ENCODE measurements around the gene MICU1.
"Not testable (repeated sequence)": the region's sequence is repeated elsewhere in the genome, so short reads cannot be mapped to it uniquely, and the experiment has no call there.

The MICU1 gene, protein sequence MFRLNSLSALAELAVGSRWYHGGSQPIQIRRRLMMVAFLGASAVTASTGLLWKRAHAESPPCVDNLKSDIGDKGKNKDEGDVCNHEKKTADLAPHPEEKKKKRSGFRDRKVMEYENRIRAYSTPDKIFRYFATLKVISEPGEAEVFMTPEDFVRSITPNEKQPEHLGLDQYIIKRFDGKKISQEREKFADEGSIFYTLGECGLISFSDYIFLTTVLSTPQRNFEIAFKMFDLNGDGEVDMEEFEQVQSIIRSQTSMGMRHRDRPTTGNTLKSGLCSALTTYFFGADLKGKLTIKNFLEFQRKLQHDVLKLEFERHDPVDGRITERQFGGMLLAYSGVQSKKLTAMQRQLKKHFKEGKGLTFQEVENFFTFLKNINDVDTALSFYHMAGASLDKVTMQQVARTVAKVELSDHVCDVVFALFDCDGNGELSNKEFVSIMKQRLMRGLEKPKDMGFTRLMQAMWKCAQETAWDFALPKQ

DNA sequence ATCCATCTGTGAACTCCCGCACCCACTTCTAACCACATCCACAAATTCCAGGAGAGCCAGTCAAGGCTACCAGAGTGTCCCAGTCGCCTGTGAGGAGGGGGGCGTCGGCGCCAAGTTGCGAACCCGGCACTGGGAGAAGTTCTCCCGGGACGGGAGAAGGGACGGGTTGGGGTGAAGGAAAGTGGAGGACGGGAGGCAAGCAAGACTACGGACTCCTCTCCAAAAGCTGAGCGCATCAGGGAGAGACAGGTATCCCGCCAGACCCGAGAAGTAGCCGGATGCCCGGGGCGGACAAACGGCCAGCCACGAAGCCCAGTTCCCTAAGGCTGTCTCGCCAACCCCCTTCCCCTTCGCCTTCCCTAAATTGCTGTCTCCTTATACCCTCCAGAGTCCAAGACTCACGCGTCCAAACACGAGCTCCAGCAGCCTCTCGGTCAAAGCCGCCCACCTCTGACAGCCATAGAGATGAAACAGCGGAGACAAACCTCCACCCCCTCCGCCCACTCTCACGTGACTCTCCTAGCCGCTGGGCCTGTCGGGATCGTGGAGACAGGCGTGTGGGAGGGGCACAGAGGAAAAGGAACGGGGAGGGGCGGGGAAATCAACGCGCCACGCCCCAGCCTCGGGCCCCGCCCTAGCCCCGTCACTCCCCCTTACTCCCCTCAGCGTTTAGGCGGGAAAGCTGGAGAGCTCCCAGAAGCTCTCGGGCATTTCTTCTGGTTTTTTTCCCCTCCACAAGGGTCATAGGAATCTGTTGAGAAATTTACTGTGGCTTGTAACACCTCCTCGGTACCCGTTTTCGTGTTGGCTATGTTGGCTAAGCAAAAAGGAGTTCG, at the start of gene MICU1:
TSS of gene MICU1 (minus strand) at position 472 of the 836 bp plus-strand sequence. CDS start 59,286 bp downstream, outside the sequence.
- peaks cover 9% of the 10 kb centered on the region for H3K4me1 ChIP-seq (ENCODE audit: control insufficient read depth, low read depth, low read length)
- H3K9me3 ChIP-seq (ENCODE audit: control insufficient read depth, low read depth, low read length): no peaks in the 10 kb centered on the region
- no peaks in the 10 kb centered on the region for H3K36me3 ChIP-seq (ENCODE audit: control insufficient read depth, low read depth, low read length)
- peak within 1 kb of the TSS; percentile 95 for H3K4me3 ChIP-seq (ENCODE audit: low read length)
- peak within 1 kb of the TSS; percentile 71 for H3K9ac ChIP-seq (ENCODE audit: low read length)
- H3K27me3 ChIP-seq (ENCODE audit: control insufficient read depth, insufficient read depth, low read length): no peaks in the 10 kb centered on the region
- H3K27ac ChIP-seq (ENCODE audit: low read length): peak within 1 kb of the TSS; percentile 36

DNA sequence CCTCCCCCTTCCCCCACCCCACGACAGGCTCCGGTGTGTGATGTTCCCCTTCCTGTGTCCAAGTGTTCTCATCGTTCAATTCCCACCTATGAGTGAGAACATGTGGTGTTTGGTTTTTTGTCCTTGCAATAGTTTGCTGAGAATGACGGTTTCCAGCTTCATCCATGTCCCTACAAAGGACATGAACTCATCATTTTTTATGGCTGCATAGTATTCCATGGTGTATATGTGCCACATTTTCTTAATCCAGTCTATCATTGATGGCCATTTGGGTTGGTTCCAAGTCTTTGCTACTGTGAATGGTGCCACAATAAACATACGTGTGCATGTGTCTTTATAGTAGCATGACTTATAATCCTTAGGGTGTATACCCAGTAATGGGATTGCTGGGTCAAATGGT, 48.3 kb upstream of the MICU1 start:
- H3K4me3 ChIP-seq (ENCODE audit: low read length); H3K9me3 ChIP-seq (ENCODE audit: control insufficient read depth, low read depth, low read length); H3K36me3 ChIP-seq (ENCODE audit: control insufficient read depth, low read depth, low read length); H3K4me1 ChIP-seq (ENCODE audit: control insufficient read depth, low read depth, low read length); H3K9ac ChIP-seq (ENCODE audit: low read length); H3K27me3 ChIP-seq (ENCODE audit: control insufficient read depth, insufficient read depth, low read length); H3K27ac ChIP-seq (ENCODE audit: low read length): not testable (repeated sequence)

GRCh38 chr10:72673280-72673679, 47.4 kb upstream of the MICU1 start:
- Histone ChIP-seq H3K4me3 (ENCODE audit: low read length) (no peak overlapping the region), H3K4me1 (ENCODE audit: control insufficient read depth, low read depth, low read length) (no peaks in the 10 kb centered on the region), H3K9me3 (ENCODE audit: control insufficient read depth, low read depth, low read length) (no peaks in the 10 kb centered on the region), H3K9ac (ENCODE audit: low read length) (no peak overlapping the region), H3K36me3 (ENCODE audit: control insufficient read depth, low read depth, low read length) (no peaks in the 10 kb centered on the region), H3K27ac (ENCODE audit: low read length) (no peak overlapping the region), H3K27me3 (ENCODE audit: control insufficient read depth, insufficient read depth, low read length) (no peaks in the 10 kb centered on the region)

DNA sequence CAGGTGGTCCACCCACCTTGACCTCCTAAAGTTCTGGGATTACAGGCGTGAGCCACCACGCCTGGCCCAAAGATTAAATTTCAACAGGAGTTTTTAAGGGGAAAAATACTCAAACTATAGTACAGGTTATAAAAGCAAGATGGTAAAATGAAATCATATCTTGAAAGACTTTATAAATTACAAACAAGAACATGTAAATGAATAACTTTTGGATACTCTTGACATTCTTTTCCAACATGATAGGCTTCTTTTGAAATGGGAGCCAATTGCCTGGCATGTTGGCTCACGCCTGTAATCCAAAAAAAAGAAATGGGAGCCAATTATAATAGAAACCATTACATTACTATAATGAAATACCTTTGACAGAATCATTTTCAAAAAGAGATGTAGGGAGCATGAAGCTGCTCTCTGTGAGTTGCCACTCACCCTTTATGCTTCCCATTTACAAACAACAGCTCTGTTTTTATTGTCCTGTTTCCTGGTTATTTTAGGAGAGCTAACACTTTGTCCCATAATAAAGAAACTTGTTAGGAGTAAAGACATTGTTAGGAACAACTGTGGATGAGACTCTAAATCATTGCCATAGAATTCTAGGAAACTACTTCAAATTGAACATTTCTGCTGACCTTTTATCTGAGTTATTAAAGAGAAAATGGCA, 41.5 kb upstream of the MICU1 start:
- Histone ChIP-seq H3K27me3 (ENCODE audit: control insufficient read depth, insufficient read depth, low read length) (no peaks in the 10 kb centered on the region), H3K27ac (ENCODE audit: low read length) (no peak overlapping the region), H3K9ac (ENCODE audit: low read length) (no peak overlapping the region), H3K9me3 (ENCODE audit: control insufficient read depth, low read depth, low read length) (no peaks in the 10 kb centered on the region), H3K4me3 (ENCODE audit: low read length) (no peak overlapping the region), H3K4me1 (ENCODE audit: control insufficient read depth, low read depth, low read length) (no peaks in the 10 kb centered on the region), H3K36me3 (ENCODE audit: control insufficient read depth, low read depth, low read length) (no peaks in the 10 kb centered on the region)

DNA sequence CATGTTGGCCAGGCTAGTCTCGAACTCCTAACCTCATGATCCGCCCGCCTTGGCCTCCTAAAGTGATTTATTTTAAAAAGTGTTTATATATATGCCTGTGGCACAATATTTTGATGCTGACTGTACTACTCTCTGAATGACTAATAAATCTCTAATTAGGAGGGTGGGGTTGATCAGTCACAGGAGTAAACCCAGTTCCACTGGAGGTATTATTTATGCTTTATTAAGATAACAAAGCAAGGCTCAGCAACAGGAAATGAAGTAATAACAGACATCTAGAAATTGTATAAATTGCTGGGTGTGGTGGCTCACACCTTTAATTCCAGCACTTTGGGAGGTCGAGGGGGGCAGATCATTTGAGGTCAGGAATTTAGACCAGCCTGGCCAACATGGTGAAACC, 40.0 kb upstream of the MICU1 start:
- Histone ChIP-seq H3K9ac (ENCODE audit: low read length) (no peak overlapping the region), H3K27ac (ENCODE audit: low read length) (no peak overlapping the region)

DNA sequence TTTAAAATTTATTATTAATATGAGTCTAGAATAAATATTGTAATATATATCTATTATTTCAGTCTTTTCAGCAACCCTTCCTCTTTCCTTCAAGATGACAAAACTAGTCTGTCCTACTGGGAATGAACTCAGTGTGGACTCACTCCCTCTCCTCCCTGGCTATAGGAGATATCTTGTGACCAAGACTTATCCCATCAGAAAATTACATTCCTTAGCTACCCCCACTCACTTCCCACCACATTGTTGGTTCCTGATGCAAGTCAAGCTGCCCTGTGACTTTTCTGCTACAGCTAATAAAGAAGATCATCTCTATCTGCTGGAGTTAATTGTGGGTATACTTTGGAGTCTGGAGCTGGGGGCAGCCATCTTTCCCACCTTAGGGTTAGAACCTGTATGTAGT, 38.1 kb upstream of the MICU1 start:
- H3K36me3 ChIP-seq (ENCODE audit: control insufficient read depth, low read depth, low read length): no peaks in the 10 kb centered on the region
- no peaks in the 10 kb centered on the region for H3K9me3 ChIP-seq (ENCODE audit: control insufficient read depth, low read depth, low read length)
- no peak overlapping the region for H3K4me3 ChIP-seq (ENCODE audit: low read length)
- H3K27me3 ChIP-seq (ENCODE audit: control insufficient read depth, insufficient read depth, low read length): no peaks in the 10 kb centered on the region
- H3K27ac ChIP-seq (ENCODE audit: low read length): no peak overlapping the region
- H3K9ac ChIP-seq (ENCODE audit: low read length): no peak overlapping the region
- H3K4me1 ChIP-seq (ENCODE audit: control insufficient read depth, low read depth, low read length): no peaks in the 10 kb centered on the region

More for the DNA sequence above, 40.0 kb upstream of the MICU1 start:
- Histone ChIP-seq H3K36me3 (ENCODE audit: control insufficient read depth, low read depth, low read length) (no peaks in the 10 kb centered on the region), H3K27me3 (ENCODE audit: control insufficient read depth, insufficient read depth, low read length) (no peaks in the 10 kb centered on the region), H3K9me3 (ENCODE audit: control insufficient read depth, low read depth, low read length) (no peaks in the 10 kb centered on the region), H3K4me3 (ENCODE audit: low read length) (no peak overlapping the region), H3K4me1 (ENCODE audit: control insufficient read depth, low read depth, low read length) (no peaks in the 10 kb centered on the region)

GRCh38 chr10:72661431-72661830, 35.6 kb upstream of the MICU1 start:
- Histone ChIP-seq H3K27me3 (ENCODE audit: control insufficient read depth, insufficient read depth, low read length) (no peaks in the 10 kb centered on the region), H3K27ac (ENCODE audit: low read length) (no peak overlapping the region), H3K36me3 (ENCODE audit: control insufficient read depth, low read depth, low read length) (no peaks in the 10 kb centered on the region), H3K9ac (ENCODE audit: low read length) (no peak overlapping the region), H3K4me3 (ENCODE audit: low read length) (no peak overlapping the region), H3K9me3 (ENCODE audit: control insufficient read depth, low read depth, low read length) (no peaks in the 10 kb centered on the region), H3K4me1 (ENCODE audit: control insufficient read depth, low read depth, low read length) (no peaks in the 10 kb centered on the region)

DNA sequence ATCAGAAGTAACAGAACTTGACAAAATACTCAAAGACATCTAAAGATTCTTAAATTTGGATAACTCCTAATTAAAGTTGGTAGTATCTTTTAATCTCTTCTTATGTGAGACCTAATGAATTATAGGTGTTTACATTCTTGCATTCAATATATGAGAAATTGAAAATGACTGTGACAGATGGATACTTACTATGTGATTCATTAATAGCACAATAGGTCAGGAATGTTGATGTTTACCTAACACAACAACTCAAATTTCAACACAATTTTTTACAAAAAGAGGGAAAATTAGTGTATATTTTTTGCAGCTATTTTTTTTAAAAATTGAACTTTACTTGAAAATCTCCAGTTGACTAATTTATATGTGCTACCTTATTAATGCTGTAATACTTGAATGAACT, 34.3 kb upstream of the MICU1 start:
- no peak overlapping the region for H3K4me3 ChIP-seq (ENCODE audit: low read length)

DNA sequence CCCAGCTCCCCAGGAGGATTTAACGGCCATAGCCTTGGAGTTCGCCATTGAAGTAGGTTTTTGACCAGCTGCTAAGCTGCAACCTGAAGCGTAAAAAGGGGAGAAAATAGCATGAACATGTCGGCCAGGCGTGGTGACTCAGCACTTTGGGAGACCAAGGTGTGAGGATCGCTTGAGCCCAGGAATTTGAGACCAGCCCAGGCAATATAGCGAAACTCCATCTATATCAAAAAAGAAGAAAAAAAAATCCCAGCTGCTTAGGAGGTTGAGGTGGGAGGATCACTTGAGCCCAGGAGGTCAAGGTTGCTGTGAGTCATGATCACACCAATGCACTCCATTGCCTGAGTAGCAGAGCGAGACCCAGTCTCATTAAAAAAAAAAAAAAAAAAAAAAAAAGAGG, 33.8 kb upstream of the MICU1 start:
- Histone ChIP-seq H3K4me1 (ENCODE audit: control insufficient read depth, low read depth, low read length) (no peaks in the 10 kb centered on the region), H3K27ac (ENCODE audit: low read length) (no peak overlapping the region), H3K36me3 (ENCODE audit: control insufficient read depth, low read depth, low read length) (no peaks in the 10 kb centered on the region), H3K27me3 (ENCODE audit: control insufficient read depth, insufficient read depth, low read length) (no peaks in the 10 kb centered on the region), H3K9ac (ENCODE audit: low read length) (no peak overlapping the region), H3K9me3 (ENCODE audit: control insufficient read depth, low read depth, low read length) (no peaks in the 10 kb centered on the region), H3K4me3 (ENCODE audit: low read length) (no peak overlapping the region)

More for the DNA sequence above, 34.3 kb upstream of the MICU1 start:
- H3K4me1 ChIP-seq (ENCODE audit: control insufficient read depth, low read depth, low read length): no peaks in the 10 kb centered on the region
- no peak overlapping the region for H3K9ac ChIP-seq (ENCODE audit: low read length)
- H3K27me3 ChIP-seq (ENCODE audit: control insufficient read depth, insufficient read depth, low read length): no peaks in the 10 kb centered on the region
- H3K27ac ChIP-seq (ENCODE audit: low read length): no peak overlapping the region
- H3K9me3 ChIP-seq (ENCODE audit: control insufficient read depth, low read depth, low read length): no peaks in the 10 kb centered on the region
- no peaks in the 10 kb centered on the region for H3K36me3 ChIP-seq (ENCODE audit: control insufficient read depth, low read depth, low read length)

DNA sequence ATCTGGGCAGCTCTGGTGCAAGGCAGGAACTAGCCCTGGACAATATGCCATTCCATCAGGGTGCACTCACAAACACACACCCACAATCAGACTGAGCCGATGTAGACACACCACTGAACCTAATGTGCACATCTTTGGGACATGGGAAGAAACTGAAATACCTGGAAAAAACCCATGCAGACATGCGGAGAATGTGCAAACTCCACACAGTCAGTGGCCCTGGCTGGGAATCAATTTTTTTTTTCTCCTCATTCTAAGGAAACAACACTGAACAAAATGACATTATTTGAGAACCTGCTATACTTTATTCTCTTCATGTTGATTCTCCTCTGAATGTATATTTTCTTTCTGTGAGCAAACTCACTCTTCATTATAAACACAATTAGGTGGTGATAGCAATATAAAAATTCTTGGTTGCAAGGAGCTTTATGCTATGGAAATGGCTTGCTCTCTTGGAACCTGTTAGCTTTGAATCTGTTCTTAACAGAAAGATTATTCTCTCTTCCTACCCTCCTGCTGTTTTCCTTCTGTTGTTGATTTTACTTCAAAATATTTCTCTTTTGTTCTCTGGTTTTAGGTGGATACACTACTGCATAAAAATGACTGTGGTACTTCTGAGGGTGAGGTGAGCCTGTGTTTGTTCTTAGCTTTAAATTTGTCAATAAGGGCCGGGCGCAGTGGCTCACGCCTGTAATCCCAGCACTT, 33.0 kb upstream of the MICU1 start:
- H3K9me3 ChIP-seq (ENCODE audit: control insufficient read depth, low read depth, low read length): no peaks in the 10 kb centered on the region
- H3K27ac ChIP-seq (ENCODE audit: low read length): no peak overlapping the region
- no peak overlapping the region for H3K9ac ChIP-seq (ENCODE audit: low read length)

DNA sequence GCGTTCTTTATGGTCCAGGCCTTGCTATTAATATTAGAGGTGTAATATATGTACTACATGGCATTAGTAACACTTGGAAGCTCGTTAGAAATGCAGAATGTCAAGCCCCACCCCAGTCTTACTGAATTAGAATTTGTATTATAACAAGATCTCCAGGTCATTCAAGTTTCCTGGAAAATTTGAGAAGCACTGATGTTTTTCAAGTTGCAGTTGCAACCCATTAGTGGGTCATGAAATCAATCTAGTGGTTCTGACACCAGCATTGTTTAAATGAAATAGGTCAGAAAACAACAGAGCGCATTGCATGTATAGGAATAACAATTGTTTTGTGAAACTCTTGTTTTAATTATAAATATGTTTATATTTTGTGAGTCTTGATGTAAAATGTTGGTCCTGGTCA, 28.8 kb upstream of the MICU1 start:
- Histone ChIP-seq H3K36me3 (ENCODE audit: control insufficient read depth, low read depth, low read length) (no peaks in the 10 kb centered on the region), H3K27me3 (ENCODE audit: control insufficient read depth, insufficient read depth, low read length) (no peaks in the 10 kb centered on the region), H3K4me3 (ENCODE audit: low read length) (no peak overlapping the region), H3K9ac (ENCODE audit: low read length) (no peak overlapping the region), H3K27ac (ENCODE audit: low read length) (no peak overlapping the region), H3K9me3 (ENCODE audit: control insufficient read depth, low read depth, low read length) (no peaks in the 10 kb centered on the region), H3K4me1 (ENCODE audit: control insufficient read depth, low read depth, low read length) (no peaks in the 10 kb centered on the region)

More for the DNA sequence above, 33.0 kb upstream of the MICU1 start:
- no peak overlapping the region for H3K4me3 ChIP-seq (ENCODE audit: low read length)
- H3K4me1 ChIP-seq (ENCODE audit: control insufficient read depth, low read depth, low read length): no peaks in the 10 kb centered on the region
- no peaks in the 10 kb centered on the region for H3K36me3 ChIP-seq (ENCODE audit: control insufficient read depth, low read depth, low read length)
- no peaks in the 10 kb centered on the region for H3K27me3 ChIP-seq (ENCODE audit: control insufficient read depth, insufficient read depth, low read length)

Data from iPS-18a (cell line).